Measurements from ENCODE around the gene RTF1. TPM values are rescaled to one million over a fixed set of nuclear protein-coding genes. Genes with fewer than 3 reads are reported as not detected.

The RTF1 gene
- polyA plus RNA-seq, 1 of the 3 experiments (the other 2 are of a cell fraction) = 27.8 TPM

GRCh38 chr15:41423979-41424659 lies 7.2 kb downstream of the RTF1 start:
- Histone ChIP-seq H3K9me3 (no peaks in the 10 kb centered on the region), H4K20me1 (ENCODE audit: insufficient read depth) (peaks cover 74% of the 10 kb centered on the region), H3K9ac (no peak overlapping the region), H3F3A (replicated peaks; ENCODE audit: insufficient read depth) (peaks cover 13% of the 10 kb centered on the region), H3K4me2 (no peak overlapping the region), H3K27ac (ENCODE audit: low read depth in 2 of 2, low read length in 1 of 2) (no peak overlapping the region), H3K36me3 (replicated peaks in 1 of 2; ENCODE audit: control insufficient read depth in 1 of 2, insufficient read depth in 2 of 2, low read length in 1 of 2) (peaks cover 0 to 5% of the 10 kb centered on the region in 2 experiments), H3K27me3 (ENCODE audit: insufficient read depth) (no peaks in the 10 kb centered on the region), H3K79me2 (ENCODE audit: insufficient read depth) (peaks cover 98% of the 10 kb centered on the region), H3K4me1 (ENCODE audit: control insufficient read depth in 1 of 2, insufficient read depth in 2 of 2, low read depth in 1 of 2, low read length in 1 of 2) (peaks cover 4 to 9% of the 10 kb centered on the region in 2 experiments; a peak in 3 of 4 replicates), H3K4me3 (ENCODE audit: low read depth in 2 of 2, low read length in 1 of 2) (no peak overlapping the region), H2AFZ (ENCODE audit: low read depth) (no peak overlapping the region), H3K9me2 (no peaks in the 10 kb centered on the region)
- WGBS (ENCODE audit: low lambda C conversion rate) = 98% methylated on average over 7 of the region's 7 CpGs
- DNase-seq = no peak
- POLR2A ChIA-PET = no interaction called here
- CTCF ChIA-PET = no interaction called here
- TF ChIP-seq TCF12 (IDR thresholded peaks at IDR 0.05) (no peak), RAD21 (IDR thresholded peaks at IDR 0.05; ENCODE audit: low read length) (no peak), EZH2phosphoT487 (IDR thresholded peaks at IDR 0.05; ENCODE audit: borderline replicate concordance, low read depth) (no peak), USF1 (IDR thresholded peaks at IDR 0.05; ENCODE audit: borderline replicate concordance, low read depth) (no peak), CHD2 (IDR thresholded peaks at IDR 0.05; ENCODE audit: low read length, partially characterized antibody) (no peak), GABPA (IDR thresholded peaks at IDR 0.05; ENCODE audit: low read depth) (no peak), TEAD4 (IDR thresholded peaks at IDR 0.05; ENCODE audit: borderline replicate concordance, insufficient read depth) (no peak), YY1 (IDR thresholded peaks at IDR 0.05; ENCODE audit: low read depth) (no peak), RFX5 (IDR thresholded peaks at IDR 0.05; ENCODE audit: low read length) (no peak), USF2 (IDR thresholded peaks at IDR 0.05; ENCODE audit: borderline replicate concordance, low read depth, low read length) (no peak), CTCF (IDR thresholded peaks at IDR 0.05) (no peak), FOSL2 (IDR thresholded peaks at IDR 0.05; ENCODE audit: borderline replicate concordance, low read depth) (no peak), TAF1 (IDR thresholded peaks at IDR 0.05; ENCODE audit: borderline replicate concordance, low read depth, low read length) (no peak)

- Histone ChIP-seq H3K36me3 (replicated peaks in 1 of 2; ENCODE audit: control insufficient read depth in 1 of 2, insufficient read depth in 2 of 2, low read length in 1 of 2) (peaks cover 0 to 5% of the 10 kb centered on the region in 2 experiments), H4K20me1 (ENCODE audit: insufficient read depth) (peaks cover 72% of the 10 kb centered on the region), H3K27me3 (ENCODE audit: insufficient read depth) (no peaks in the 10 kb centered on the region), H3K79me2 (ENCODE audit: insufficient read depth) (peaks cover 97% of the 10 kb centered on the region), H3F3A (replicated peaks; ENCODE audit: insufficient read depth) (peaks cover 15% of the 10 kb centered on the region), H2AFZ (ENCODE audit: low read depth) (no peak overlapping the region), H3K9ac (no peak overlapping the region), H3K4me1 (ENCODE audit: control insufficient read depth in 1 of 2, insufficient read depth in 2 of 2, low read depth in 1 of 2, low read length in 1 of 2) (peaks cover 4 to 8% of the 10 kb centered on the region in 2 experiments; a peak in 3 of 4 replicates), H3K9me2 (no peaks in the 10 kb centered on the region), H3K4me3 (ENCODE audit: low read depth in 2 of 2, low read length in 1 of 2) (no peak overlapping the region), H3K9me3 (no peaks in the 10 kb centered on the region), H3K27ac (ENCODE audit: low read depth in 2 of 2, low read length in 1 of 2) (no peak overlapping the region), H3K4me2 (no peak overlapping the region)
- 95% methylated on average over 14 of the region's 14 CpGs for WGBS (ENCODE audit: low lambda C conversion rate)
- no peak for TF ChIP-seq FOXJ3 (CRISPR knock-in tag; IDR thresholded peaks at IDR 0.05)
- no peak for TF ChIP-seq CHD2 (IDR thresholded peaks at IDR 0.05; ENCODE audit: low read length, partially characterized antibody)
- no peak for TF ChIP-seq RFX5 (IDR thresholded peaks at IDR 0.05; ENCODE audit: low read length)
- TF ChIP-seq ELF1 (IDR thresholded peaks at IDR 0.05) = no peak
- no peak for TF ChIP-seq PBX3 (IDR thresholded peaks at IDR 0.05)
- TF ChIP-seq CTCF (IDR thresholded peaks at IDR 0.05) = peak; percentile 16; the same call in 1 of the 2 replicates
- no peak for DNase-seq
- CTCF ChIA-PET = no interaction called here
- POLR2A ChIA-PET = no interaction called here
These were observed 7.9 kb downstream of the RTF1 start for GRCh38 chr15:41424809-41425208.
